Uterus (tissue), 4 donors: ENCODE results near the gene DGCR2. TPM values are rescaled to one million over a fixed set of nuclear protein-coding genes. Genes with fewer than 3 reads are reported as not detected.

Source experiments
- DNase-seq, 2 donors: peaks; one replicate each; pipeline ENCODE4 v3.0.0-alpha.2; 2019 to 2020
- H3K27ac ChIP-seq, 2 donors: fragments of 200-600 bp; sonication (generic); 1 replicate in 1 of 2; 2 replicates in 1 of 2; pipeline ENCODE4 v1.5.1; 2016 to 2018
- H3K27me3 ChIP-seq, 2 donors: fragments of 200-600 bp; sonication (generic); one replicate each; pipeline ENCODE4 v1.5.1; 2018 to 2019; ENCODE audit warnings: control low read depth in 1 of 2
- H3K36me3 ChIP-seq, 2 donors: fragments of 200-600 bp; sonication (generic); one replicate each; pipeline ENCODE4 v1.5.1; 2019; ENCODE audit warnings: control low read depth in 1 of 2
- H3K4me1 ChIP-seq, 2 donors: fragments of 200-600 bp; sonication (generic); one replicate each; pipeline ENCODE4 v1.5.1; 2018 to 2019; ENCODE audit warnings: control low read depth in 1 of 2
- H3K4me3 ChIP-seq, 2 donors: fragments of 200-600 bp; sonication (generic); 1 replicate in 1 of 2; 2 replicates in 1 of 2; pipeline ENCODE4 v1.5.1; 2018 to 2019; ENCODE audit warnings: mild to moderate bottlenecking in 1 of 2
- H3K9me3 ChIP-seq, 2 donors: fragments of 200-600 bp; sonication (generic); one replicate each; pipeline ENCODE4 v1.5.1; 2019; ENCODE audit warnings: control low read depth in 1 of 2
- CTCF ChIP-seq, 4 experiments: fragments of 200-600 bp in 2 of 4; fragments of 450-650 bp in 2 of 4; sonication (generic) in 2 of 4; IDR thresholded peaks; one replicate each; pipeline ENCODE4 v1.5.1; 2016 to 2019; ENCODE audit warnings: antibody characterized with exemption in 4 of 4, mild to moderate bottlenecking in 2 of 4, moderate library complexity in 1 of 4
- POLR2A ChIP-seq, 2 donors: fragments of 450-650 bp; IDR thresholded peaks; one replicate each; pipeline ENCODE4 v1.6.1; 2016; ENCODE audit warnings: antibody characterized with exemption in 2 of 2, mild to moderate bottlenecking in 1 of 2, moderate library complexity in 1 of 2
- intact Hi-C: fragments of 100-400 bp; cut with DNase I; formaldehyde crosslinking; loops from one replicate; pipeline ENCODE4 v1.15.1; 2023; ENCODE audit warnings: low total_unique reads
- total RNA-seq, 4 donors: library from RNA; depleted of rRNA in 3 of 4; stranded (reverse); fragments of >200 nt in 3 of 4; gene quantifications; one replicate each; pipeline versions ENCODE4 v1.1.0 to v1.2.4, GENCODE V29; 2014 to 2023
- donor health status: DM: yes; HTN: yes; CAD: no.

Gene DGCR2
- 10 to 100 TPM; 18.2 to 88.9 (median 47.6) TPM for total RNA-seq

GRCh38 chr22:19122143-19122751 lies at the start of gene DGCR2:
Gene DGCR2 (minus strand): TSS chr22:19122412. CDS start chr22:19122206, 206 bp downstream.
- Histone ChIP-seq H3K4me1 (peaks cover 0 to 28% of the 10 kb centered on the region in 2 donors), H3K27ac (peak within 1 kb of the TSS; percentile 84 to 90)

GRCh38 chr22:19169947-19170318 lies 47.7 kb upstream of the DGCR2 start:
- Histone ChIP-seq H3K4me3 (no peak overlapping the region), H3K9me3 (no peaks in the 10 kb centered on the region), H3K27ac (no peak overlapping the region), H3K27me3 (peaks cover 0 to 19% of the 10 kb centered on the region in 2 donors), H3K36me3 (no peaks in the 10 kb centered on the region), H3K4me1 (peaks cover 4 to 22% of the 10 kb centered on the region in 2 donors)
- intact Hi-C loops = no loop called here
- DNase-seq = no peak
- no peak for TF ChIP-seq POLR2A (IDR thresholded peaks at IDR 0.05)
- TF ChIP-seq CTCF (IDR thresholded peaks at IDR 0.05) = no peak

More at GRCh38 chr22:19122143-19122751, at the start of gene DGCR2:
- DNase-seq = peak; percentile 96
- intact Hi-C loops = no loop called here
- TF ChIP-seq POLR2A (IDR thresholded peaks at IDR 0.05) (peak; percentile 84 to 86), CTCF (IDR thresholded peaks at IDR 0.05) (peak in 1 of 4 experiments; percentile 5)
- H3K9me3 ChIP-seq = no peaks in the 10 kb centered on the region
- H3K4me3 ChIP-seq = peak within 1 kb of the TSS; percentile 84 to 85
- H3K36me3 ChIP-seq = no peaks in the 10 kb centered on the region
- no peaks in the 10 kb centered on the region for H3K27me3 ChIP-seq

GRCh38 chr22:19169002-19169946 lies 47.1 kb upstream of the DGCR2 start:
- Histone ChIP-seq H3K27me3 (peaks cover 0 to 21% of the 10 kb centered on the region in 2 donors), H3K36me3 (no peaks in the 10 kb centered on the region), H3K9me3 (no peaks in the 10 kb centered on the region), H3K4me1 (peaks cover 4 to 17% of the 10 kb centered on the region in 2 donors), H3K4me3 (peak overlapping the region in 1 of 2 donors; percentile 27), H3K27ac (no peak overlapping the region)
- intact Hi-C loops = no loop called here
- no peak for DNase-seq
- TF ChIP-seq POLR2A (IDR thresholded peaks at IDR 0.05) (no peak), CTCF (IDR thresholded peaks at IDR 0.05) (no peak)

- intact Hi-C loops = no loop called here
- no peak for DNase-seq
- TF ChIP-seq CTCF (IDR thresholded peaks at IDR 0.05) = no peak
- TF ChIP-seq POLR2A (IDR thresholded peaks at IDR 0.05) = no peak
- Histone ChIP-seq H3K4me1 (peaks cover 4 to 16% of the 10 kb centered on the region in 2 donors), H3K9me3 (no peaks in the 10 kb centered on the region), H3K27ac (no peak overlapping the region), H3K36me3 (no peaks in the 10 kb centered on the region), H3K27me3 (peaks cover 0 to 23% of the 10 kb centered on the region in 2 donors), H3K4me3 (no peak overlapping the region)
Observed at GRCh38 chr22:19168088-19168890, 46.1 kb upstream of the DGCR2 start.
